NCI-H345 (cell line): ENCODE data around the gene GBP7.

Experiments used
- DNase-seq: peaks from one replicate; lab custom pipeline; 2025; lab: John Stamatoyannopoulos, UW

The GBP7 gene

GRCh38 chr1:89114662-89115061, 61.1 kb downstream of the GBP7 start:
- no peak for DNase-seq

- no peak for DNase-seq
Measured at GRCh38 chr1:89112871-89113613, 62.8 kb downstream of the GBP7 start.

GRCh38 chr1:89104687-89105086, 71.1 kb downstream of the GBP7 start:
- no peak for DNase-seq

- DNase-seq: no peak
Measured at GRCh38 chr1:89104147-89104546, 71.7 kb downstream of the GBP7 start.

- DNase-seq: no peak
Measured at GRCh38 chr1:89102021-89102420, 73.8 kb downstream of the GBP7 start.

GRCh38 chr1:89100412-89100811, 75.4 kb downstream of the GBP7 start:
- DNase-seq: no peak

- DNase-seq: no peak
Measured at GRCh38 chr1:89098857-89099256, 76.9 kb downstream of the GBP7 start.

- no peak for DNase-seq
Measured at GRCh38 chr1:89095737-89096136, 80.1 kb downstream of the GBP7 start.

GRCh38 chr1:89089962-89090361, 85.8 kb downstream of the GBP7 start:
- no peak for DNase-seq

GRCh38 chr1:89088572-89088971, 87.2 kb downstream of the GBP7 start:
- DNase-seq: no peak

- DNase-seq: no peak
Measured at GRCh38 chr1:89087241-89087640, 88.6 kb downstream of the GBP7 start.

- DNase-seq: no peak
Measured at GRCh38 chr1:89085781-89086180, 90.0 kb downstream of the GBP7 start.
